HG03196 (cell line): ENCODE results near the gene PKD1L1.
"Not testable (repeated sequence)": the region's sequence is repeated elsewhere in the genome, so short reads cannot be mapped to it uniquely, and the experiment has no call there.

Experiments used
- ATAC-seq: cut with Tn5 transposase; IDR thresholded peaks from one replicate; pipeline ENCODE4 v1.9.1; 2021; ENCODE audit not compliant: unreplicated experiment

PKD1L1 gene

DNA sequence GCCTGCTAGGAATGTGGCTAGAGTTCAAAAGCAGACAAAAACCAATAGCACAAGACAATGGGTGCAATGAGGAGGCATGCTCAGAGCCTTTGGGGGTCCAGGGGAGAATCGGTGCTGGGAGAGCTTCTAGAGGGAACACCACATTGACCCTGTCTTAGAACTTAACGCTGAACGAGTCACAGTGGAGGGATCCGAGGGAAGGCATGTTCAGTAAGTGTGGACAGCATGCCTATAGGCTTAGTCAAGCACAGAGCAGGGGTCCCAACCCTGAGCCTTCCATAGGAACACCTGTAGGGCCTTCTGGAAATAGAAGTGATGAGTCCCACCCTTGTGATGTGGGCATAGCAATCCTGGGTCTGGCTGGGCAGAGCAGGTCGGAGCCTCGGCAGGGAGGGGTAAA, 148.7 kb downstream of the PKD1L1 start:
- ATAC-seq, result no peak

DNA sequence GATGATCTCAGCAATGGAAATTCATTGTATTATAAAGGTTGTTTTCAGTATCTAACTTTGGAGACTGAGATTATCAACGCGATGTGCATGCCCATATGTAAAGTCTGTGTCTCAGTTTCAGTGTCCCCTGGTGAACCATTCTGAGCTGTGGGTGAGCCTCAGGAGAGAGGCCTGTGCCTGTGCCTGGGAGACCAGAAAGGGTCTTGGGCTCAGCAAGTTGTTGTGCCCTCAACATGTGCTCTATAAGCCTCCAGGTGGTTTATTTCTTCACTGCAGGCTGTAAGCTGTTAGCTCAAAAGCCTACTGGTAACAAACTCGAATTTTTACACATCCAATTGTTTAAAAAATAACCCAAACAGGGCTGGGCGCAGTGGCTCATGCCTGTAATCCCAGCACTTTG, 151.9 kb downstream of the PKD1L1 start:
- no peak for ATAC-seq

DNA sequence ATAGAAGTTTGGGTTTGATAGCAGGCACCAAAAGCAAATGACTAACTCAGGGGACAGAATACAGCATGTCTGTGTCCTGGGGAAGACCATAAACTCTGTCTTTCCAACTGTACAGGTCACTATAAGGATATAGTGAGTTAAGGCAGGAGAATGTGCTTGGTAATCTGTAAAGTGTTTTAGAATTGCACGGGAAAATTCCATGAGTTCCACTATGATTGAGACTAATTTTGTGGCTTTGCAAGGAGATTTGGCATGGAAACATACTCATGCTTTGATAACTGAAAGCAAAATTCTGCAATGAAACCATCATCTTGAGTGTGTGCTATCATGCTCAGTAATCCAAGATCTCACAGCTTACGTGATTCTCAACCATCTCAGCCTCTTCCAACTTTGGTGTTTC, 152.6 kb downstream of the PKD1L1 start:
- ATAC-seq, result no peak

DNA sequence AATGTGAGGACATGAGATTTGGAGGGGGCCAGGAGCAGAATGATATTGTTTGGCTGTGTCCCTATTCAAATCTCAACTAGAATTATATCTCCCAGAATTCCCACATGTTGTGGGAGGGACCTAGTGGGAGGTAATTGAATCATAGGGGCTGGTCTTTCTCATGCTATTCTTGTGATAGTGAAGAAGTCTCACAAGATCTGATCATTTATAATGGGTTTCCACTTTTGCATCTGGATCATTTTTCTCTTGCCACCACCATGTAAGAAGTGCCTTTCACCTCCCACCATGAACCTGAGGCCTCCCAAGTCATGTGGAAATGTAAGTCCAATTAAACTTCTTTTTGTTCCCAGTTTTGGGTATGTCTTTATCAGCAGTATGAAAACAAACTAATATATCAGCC, 153.1 kb downstream of the PKD1L1 start:
- ATAC-seq, result not testable (repeated sequence)

DNA sequence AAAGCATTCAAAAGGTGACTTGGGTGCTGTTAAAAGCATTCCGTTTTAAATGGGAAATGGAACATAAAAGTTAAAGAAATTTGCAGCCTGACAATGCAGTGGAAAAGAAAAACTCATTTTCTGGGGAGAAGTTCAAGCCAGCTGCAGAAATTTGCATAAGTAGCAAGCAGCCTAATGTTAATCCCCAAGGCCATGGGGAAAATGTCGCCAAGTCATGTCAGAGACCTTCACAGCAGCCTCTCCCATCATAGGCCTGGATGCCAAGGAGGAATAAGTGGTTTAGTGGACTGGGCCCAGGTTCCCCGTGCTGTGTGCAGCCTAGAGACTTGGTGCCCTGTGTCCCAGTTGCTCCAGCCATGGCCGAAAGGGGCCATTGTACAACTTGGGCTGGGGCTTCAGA, 154.2 kb downstream of the PKD1L1 start:
- no peak for ATAC-seq

DNA sequence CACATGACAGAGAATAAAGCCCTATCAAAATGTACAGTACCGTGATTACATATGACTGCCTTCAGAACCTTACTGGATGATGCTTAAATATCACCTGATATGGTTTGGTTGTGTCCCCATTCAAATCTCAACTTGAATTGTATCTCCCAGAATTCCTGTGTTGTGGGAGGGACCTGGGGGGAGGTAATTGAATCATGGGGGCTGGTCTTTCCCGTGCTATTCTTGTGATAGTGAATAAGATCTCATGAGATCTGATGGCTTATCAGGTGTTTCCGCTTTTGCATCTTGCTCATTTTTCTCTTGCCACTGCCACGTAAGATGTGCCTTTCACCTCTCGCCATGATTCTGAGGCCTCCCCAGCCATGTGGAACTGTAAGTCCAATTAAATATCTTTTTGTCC, 155.1 kb downstream of the PKD1L1 start:
- not testable (repeated sequence) for ATAC-seq

DNA sequence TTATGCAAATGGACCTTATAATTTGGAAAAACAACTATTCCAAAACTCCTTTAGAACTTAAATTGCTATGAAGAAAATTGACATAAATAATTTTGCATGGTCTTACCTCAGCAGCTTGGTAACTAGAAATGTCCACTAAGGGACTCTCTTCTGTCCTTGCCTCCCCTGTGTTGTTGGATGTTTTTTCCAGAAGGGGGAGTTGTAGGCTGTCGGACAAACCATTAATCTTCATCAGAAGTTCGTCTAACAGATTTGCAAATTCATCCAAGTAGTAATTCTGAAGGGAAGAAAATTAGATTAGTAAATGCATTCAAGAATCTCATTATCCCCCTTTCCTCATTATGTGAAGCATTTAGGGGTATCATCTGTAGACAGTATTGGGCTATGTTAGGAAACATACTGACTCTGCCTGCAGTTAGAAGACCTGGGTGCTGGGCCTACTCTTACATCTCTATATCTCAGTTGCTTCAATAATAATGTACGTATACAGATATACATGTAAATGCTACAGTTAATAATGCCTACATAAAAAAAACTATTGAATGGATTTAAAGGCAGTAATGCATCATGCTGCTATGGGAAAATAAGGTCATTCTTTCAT, 155.6 kb downstream of the PKD1L1 start:
- ATAC-seq, result no peak

DNA sequence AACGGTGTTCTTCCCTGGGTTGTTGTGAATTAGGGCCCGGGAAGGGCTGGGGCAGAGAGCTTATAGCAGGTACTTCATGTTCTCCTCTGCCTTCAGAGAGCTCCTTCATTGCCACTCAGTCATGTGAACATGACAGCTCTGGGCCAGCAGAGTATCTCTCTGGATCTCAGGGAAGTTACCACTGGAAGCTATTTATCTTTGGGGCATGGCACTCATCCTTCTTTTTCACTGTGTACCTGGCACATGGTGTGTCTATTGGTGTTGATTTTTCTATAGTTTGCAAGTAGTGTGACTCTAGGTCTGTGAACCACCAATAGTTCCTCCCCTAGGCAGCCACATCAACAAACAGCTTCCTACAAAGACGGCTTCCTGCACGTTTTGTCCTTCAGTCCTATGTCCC, 156.6 kb downstream of the PKD1L1 start:
- ATAC-seq, result no peak

DNA sequence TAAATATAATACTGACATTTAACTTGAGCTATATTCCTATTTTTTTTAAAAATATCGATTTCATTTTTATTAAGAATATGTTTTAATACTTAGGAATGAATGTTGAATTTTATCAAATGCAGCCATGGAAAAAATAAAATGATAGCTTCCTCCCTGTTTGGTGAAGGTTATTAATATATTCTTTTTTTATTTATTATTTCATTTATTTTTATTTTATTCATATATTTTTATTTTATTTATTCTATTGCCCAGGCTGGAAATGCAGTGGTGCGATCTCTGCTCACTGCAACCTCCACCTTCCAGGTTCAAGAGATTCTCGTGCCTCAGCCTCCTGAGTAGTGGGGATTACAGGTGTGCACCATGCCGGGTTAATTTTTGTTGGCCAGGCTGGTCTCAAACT, 160.2 kb downstream of the PKD1L1 start:
- no peak for ATAC-seq

DNA sequence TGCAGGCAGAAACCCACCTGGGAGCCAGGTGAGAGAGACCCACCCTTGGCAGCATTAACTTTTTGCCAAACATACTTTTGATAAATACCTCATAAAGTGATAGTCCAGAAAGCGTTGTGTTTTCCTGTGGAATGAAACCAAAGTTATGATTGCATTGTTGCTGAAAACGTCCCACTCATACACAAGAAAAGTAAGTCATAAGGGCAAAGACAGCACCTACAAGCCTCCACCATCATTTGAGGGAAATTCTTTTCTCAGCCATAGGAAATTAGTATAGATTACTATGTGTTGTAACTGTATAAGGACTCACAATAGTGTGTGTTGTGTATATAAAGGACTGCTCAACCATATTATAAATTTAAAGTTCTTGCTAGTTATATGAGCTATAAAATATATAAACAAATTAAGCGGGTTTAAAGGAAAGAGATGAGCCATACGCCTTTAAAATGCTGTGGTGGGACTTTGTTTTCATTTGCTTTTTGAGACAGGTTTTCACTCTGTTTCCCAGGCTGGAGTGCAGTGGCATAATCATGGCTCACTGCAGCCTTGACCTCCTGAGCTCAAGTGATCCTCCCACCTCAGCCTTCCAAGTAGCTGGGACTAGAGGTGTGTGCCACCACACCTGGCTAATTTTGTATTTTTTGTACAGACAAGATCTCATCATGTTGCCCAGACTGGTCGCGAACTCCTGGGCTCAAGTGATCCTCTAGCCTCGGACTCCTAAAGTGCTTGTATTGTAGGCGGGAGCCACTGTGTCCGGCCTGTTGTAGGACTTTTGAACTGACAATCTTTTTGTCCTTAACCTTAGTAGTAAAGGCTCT, 160.8 kb downstream of the PKD1L1 start:
- ATAC-seq, result no peak

DNA sequence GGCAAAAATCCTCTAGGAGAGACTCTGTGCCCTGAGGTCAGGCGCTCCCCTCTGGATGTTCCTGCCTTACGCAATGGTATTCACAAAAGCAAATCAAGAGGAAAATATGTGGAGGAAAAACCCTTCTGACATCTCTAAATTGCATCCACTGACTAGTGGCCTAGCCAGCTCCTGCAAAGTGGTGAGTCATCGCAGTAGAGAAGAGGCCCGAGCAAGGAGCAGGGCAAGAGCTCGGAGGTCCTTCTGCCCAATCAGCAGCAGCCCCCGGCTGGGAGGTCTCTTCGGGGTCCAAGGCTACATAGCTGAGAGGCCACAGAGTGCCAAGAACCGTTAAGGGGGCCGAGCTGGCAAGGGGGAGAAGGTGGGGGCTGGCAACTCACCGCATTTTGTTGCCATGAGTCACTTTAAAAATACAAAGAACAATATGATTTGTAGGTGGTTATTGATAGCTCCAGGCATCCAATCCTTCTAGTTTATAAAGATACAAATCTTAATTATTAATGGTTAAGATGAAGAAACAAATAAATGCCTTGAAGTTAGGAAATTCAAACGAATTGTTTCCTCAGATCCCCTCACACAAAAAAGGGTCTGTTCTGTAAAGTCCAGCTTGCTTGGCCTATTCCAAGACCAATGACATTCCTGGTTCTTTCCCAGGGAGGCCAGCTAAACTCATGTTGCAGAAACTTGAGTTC, 161.6 kb downstream of the PKD1L1 start:
- ATAC-seq, result no peak

DNA sequence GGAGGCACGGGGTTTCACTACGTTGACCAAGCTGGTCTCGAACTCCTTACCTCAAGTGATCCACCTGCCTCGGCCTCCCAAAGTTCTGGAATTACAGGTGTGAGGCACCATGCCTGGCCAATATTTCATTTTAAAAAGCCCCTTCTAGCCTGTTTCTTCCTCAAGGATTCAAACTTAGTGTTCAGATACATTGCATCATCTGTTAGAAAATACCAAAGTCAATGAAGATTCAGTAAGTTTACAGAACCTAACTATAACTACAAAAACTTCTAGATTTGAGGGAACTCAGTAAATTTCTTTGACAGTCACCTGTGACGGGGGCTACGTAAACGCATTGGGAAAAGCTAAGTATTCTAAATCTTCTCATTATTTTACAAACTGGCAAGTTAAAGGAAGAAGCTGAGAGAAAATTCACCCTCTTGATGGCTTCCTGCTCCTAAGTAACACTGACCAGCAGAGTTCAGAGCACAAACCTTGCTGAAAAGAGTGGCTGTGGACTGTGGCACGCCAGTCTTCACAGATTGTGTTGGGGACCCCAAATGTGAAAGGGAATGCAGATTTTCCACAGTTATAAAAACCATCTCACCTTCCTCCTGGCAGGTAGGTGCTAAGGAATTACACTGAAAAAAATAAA, 162.2 kb downstream of the PKD1L1 start:
- no peak for ATAC-seq

DNA sequence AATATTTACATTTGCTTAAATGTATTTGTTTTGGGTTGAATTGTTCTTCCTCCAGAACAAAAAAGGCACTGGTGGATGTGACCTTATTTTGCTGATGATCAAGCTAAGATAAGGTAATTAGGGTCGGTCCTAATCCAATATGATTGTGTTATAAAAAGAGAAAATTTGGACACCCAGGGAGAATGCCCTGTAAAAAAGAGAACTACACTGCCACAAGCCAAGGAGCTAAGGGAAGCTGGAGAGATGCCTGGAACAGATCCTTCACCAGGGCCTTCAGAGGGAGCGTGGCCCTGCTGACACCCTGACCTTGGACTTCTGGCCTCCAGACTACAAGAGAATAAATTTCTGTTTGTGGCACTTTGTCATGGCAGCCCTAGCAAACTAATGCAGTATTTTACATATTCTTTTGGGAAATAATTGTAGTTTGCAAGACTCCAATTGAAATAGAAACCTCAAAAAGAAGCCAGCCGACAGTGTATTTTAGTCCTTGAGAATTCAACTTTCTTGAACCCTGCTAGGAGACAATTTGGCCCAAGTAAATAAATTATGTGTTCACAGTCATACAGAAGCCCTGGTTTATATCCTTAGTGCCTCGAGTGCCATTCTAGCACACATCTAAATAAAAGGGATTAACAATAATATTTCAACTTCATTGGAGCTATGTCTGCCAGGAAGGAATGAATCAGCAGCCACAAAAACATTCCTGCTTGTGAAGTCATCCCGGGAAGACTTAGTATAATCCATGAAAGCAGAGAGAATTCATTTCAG, 164.6 kb downstream of the PKD1L1 start:
- ATAC-seq, result no peak

DNA sequence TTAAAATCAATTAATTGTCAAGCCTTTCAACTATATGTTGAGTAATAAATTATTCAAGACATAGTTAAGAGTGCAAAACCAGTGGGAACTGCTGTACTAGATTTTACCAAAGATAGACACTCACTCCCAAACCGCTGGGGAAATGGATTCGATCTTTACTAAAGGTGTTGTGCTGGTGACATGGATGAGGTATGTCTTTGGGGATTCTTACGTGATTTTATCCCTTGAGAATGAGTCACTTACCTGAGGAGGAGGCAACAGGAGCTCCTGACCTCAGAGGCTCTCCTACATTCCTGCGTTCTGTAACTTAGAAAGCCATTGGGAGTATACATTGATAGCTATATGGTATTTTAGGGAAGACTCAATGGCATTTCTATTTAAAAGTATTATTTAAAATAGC, 165.5 kb downstream of the PKD1L1 start:
- ATAC-seq, result no peak

DNA sequence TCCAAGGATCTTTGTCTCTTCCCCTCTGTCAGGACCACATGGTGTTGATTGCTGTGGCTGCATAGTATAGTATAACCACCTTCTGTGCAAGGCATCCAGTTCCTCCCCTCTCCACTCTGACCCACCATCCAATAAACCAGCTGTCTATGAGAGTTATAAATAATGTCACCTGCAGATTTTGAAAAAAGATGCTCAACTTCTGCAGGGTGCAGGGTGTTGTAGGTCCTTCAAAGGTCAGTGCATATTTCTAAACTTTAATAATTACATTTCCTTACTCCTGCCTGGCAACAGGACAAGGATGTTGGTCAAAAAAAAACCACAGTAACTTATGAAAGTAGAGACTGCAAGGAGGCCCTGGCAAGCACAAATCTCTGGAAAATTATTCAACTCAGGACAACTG, 166.2 kb downstream of the PKD1L1 start:
- no peak for ATAC-seq

DNA sequence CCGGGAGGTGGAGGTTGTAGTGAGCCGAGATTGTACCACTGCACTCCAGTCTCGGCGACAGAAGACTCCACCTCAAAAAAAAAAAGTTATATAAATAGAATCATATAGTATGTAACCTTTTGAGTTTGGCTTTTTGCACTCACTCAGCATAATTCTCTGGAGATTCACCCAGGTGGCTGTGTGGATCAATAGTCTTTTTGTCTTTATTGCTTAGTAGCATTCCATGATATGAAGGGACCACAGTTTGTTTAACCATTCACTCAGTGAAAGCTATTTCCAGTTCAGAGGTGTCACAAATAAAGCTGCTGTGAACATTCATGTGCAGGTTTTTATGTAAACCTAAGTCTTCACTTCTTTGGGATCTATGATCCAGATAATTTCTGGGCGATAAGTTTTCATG, 167.7 kb downstream of the PKD1L1 start:
- no peak for ATAC-seq

DNA sequence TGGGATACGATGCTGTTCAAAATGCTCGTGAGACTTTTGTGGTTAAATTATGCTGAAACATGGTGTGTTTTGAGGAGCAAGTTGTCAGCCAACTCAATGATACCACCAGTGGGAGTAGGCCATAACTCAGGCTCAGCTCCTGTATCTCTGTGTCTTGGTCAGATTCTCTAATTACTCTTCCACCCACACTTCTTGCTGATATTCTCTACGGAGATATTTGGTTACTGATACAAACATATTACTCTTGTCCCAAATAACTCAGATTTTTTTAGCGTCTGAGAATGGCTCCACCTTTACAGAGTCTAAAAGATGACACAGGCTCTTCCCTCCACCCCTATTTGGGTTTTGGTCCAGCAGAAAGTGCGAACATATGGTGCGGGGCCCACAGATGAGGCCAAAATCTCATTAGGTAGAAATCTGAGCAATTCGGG, 168.9 kb downstream of the PKD1L1 start:
- ATAC-seq, result no peak

DNA sequence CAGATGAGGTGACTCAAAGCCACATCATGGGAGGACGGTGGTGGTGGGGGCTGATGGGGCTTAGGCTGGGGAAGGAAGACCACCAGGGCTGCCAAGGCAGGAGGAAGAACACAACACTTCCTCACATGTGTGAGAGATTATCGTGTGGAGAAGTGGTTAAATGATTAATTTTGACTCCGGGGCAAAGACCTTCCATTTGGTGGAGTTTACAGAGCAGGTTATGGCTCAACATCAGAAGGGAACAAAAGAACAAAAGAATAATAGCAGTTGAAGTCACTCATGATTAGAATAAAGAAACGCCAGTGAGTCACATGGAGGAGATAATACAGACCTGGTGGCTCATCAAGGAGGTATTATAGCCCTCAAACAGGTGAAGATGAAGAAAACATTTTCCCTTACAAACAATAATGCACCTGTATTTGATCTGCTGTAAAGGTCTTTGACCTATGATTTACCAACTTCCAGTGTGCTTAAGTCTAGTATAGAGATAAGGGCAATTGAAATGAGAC, 170.1 kb downstream of the PKD1L1 start:
- no peak for ATAC-seq

DNA sequence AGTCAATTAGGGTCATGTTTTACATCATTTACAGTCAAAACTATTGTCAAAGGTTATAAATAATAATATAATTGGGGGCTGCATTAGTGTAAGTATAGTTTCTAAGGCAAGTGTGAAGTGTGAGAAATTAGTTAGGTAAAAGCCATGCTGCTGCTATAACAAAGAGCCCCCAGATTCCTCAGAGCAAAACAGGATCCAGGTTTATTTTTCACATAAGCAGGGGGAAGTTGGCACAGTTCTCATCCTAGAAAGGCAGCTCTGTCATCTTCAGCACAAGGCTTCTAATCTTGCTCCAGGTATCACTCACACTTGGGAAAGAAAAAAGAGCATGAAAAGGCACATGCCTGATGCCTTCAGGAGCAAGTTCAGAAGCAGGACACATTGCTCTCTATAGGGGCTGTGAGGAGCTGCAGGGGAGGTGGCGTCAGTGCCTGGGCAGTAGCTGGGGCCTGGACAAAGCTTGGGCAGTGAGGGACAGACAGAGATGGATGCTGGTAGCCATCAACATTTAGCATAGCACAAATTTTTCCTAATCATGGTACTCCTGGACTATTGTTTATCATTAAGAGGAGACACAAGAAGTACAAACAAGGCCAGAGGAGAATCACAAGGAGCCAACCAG, 170.6 kb downstream of the PKD1L1 start:
- ATAC-seq, result no peak

DNA sequence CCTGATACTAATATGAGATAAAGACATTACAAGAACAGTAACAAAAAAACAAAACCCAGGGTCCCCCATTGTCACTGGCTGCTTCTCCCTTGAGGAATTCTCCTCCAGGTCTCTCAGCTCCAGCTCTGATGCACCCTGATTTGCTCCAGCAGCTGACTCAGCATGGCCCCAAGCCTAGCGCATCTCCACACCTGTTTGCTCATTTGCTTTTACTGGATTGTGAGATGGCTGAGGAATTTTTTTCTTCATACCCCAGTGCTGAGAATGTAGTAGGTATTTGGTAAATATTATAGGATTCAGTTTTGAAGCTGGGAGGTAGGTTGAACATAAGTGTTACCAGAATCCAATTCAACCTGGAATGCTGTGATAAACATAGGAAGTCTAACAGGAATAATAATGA, 171.9 kb downstream of the PKD1L1 start:
- ATAC-seq, result no peak
